IMR-90 (cell line): ENCODE results near the gene RFPL3. TPM values are rescaled to one million over a fixed set of nuclear protein-coding genes. Genes with fewer than 3 reads are reported as not detected.

Source experiments
- ATAC-seq: fragments of 200-7000 bp; cut with Tn5 transposase; 2 replicates; pipeline ENCODE4 v1.9.1; 2020; ENCODE audit warnings: low read depth, mild to moderate bottlenecking, moderate library complexity
- BruUV-seq: library from RNA; stranded (reverse); fragments of 400-500 nt; replicated peaks from 2 replicates; lab custom pipeline; 2021; lab: Mats Ljungman, UMichigan
- CTCF ChIA-PET: fragments of 300-600 bp; formaldehyde crosslinking; extraction: SDS; loops from one replicate; lab custom pipeline; 2021; ENCODE audit warnings: antibody characterized with exemption; lab: Yijun Ruan, JAX
- POLR2A ChIA-PET: fragments of 300-600 bp; sonication (Branson Sonifier 250); formaldehyde crosslinking; loops from one replicate; lab custom pipeline; 2022; ENCODE audit warnings: antibody characterized with exemption; ENCODE audit not compliant: unreplicated experiment; lab: Charles Lee
- DNase-seq: peaks from one replicate; pipeline ENCODE4 v3.0.0; 2013
- H2AFZ ChIP-seq: replicated peaks from 2 replicates; pipeline ENCODE3; 2013; ENCODE audit warnings: low read length, mild to moderate bottlenecking; ENCODE audit not compliant: poor library complexity
- H2AK5ac ChIP-seq: 2 replicates; pipeline ENCODE4 v1.6.1; 2013; ENCODE audit warnings: low read depth, low read length, inconsistent platforms
- H2AK9ac ChIP-seq: replicated peaks from 2 replicates; pipeline ENCODE3; 2013; ENCODE audit warnings: mild to moderate bottlenecking, low read depth, low read length, moderate library complexity; ENCODE audit not compliant: poor library complexity
- H2BK120ac ChIP-seq: 2 replicates; pipeline ENCODE4 v1.6.1; 2013; ENCODE audit warnings: low read depth, low read length, inconsistent platforms
- H2BK15ac ChIP-seq: 3 replicates; pipeline ENCODE4 v1.6.1; 2013; ENCODE audit warnings: low read depth, low read length, inconsistent platforms
- H2BK20ac ChIP-seq: 2 replicates; pipeline ENCODE4 v1.6.1; 2013; ENCODE audit warnings: low read depth, mild to moderate bottlenecking, inconsistent platforms, low read length, moderate library complexity
- H2BK5ac ChIP-seq: 2 replicates; pipeline ENCODE4 v1.6.1; 2013; ENCODE audit warnings: mild to moderate bottlenecking, low read depth, low read length, inconsistent platforms; ENCODE audit not compliant: poor library complexity, severe bottlenecking
- H3K14ac ChIP-seq: replicated peaks from 2 replicates; pipeline ENCODE4 v1.6.1; 2013; ENCODE audit warnings: low read depth, low read length, inconsistent platforms
- H3K18ac ChIP-seq: 2 replicates; pipeline ENCODE4 v1.6.1; 2013; ENCODE audit warnings: low read depth, low read length, control low read depth
- H3K23ac ChIP-seq: 2 replicates; pipeline ENCODE4 v1.6.1; 2013; ENCODE audit warnings: low read depth, low read length, inconsistent platforms
- H3K27ac ChIP-seq: 2 replicates; pipeline ENCODE4 v1.5.1; 2013; ENCODE audit warnings: mild to moderate bottlenecking, control low read depth, low read length; ENCODE audit not compliant: insufficient read depth
- H3K27me3 ChIP-seq: 2 replicates; pipeline ENCODE4 v1.6.1; 2013; ENCODE audit warnings: low read length; ENCODE audit not compliant: control insufficient read depth, insufficient read depth
- H3K36me3 ChIP-seq: 2 replicates; pipeline ENCODE4 v1.6.1; 2013; ENCODE audit warnings: low read length, mixed read lengths; ENCODE audit not compliant: control insufficient read depth, insufficient read depth
- H3K4ac ChIP-seq: 2 replicates; pipeline ENCODE4 v1.6.1; 2013; ENCODE audit warnings: low read depth, low read length, inconsistent platforms
- H3K4me1 ChIP-seq: 2 replicates; pipeline ENCODE4 v1.6.1; 2013; ENCODE audit warnings: low read length, mixed read lengths; ENCODE audit not compliant: control insufficient read depth, insufficient read depth
- H3K4me2 ChIP-seq: 2 replicates; pipeline ENCODE4 v1.6.1; 2013; ENCODE audit warnings: low read depth, mild to moderate bottlenecking, control low read depth, low read length, moderate library complexity
- H3K4me3 ChIP-seq: 2 replicates; pipeline ENCODE4 v1.5.1; 2013; ENCODE audit warnings: low read depth, mild to moderate bottlenecking, control low read depth, low read length, moderate library complexity; ENCODE audit not compliant: insufficient read depth
- H3K56ac ChIP-seq: 2 replicates; pipeline ENCODE4 v1.6.1; 2013; ENCODE audit warnings: low read length, inconsistent platforms; ENCODE audit not compliant: insufficient read depth; ENCODE audit errors: extremely low read depth
- H3K79me1 ChIP-seq, 2 experiments: 2 replicates each; pipeline ENCODE4 v1.6.1; 2013; ENCODE audit warnings: low read length in 2 of 2, inconsistent platforms in 1 of 2, low read depth in 1 of 2
- H3K9ac ChIP-seq: 2 replicates; pipeline ENCODE4 v1.6.1; 2013; ENCODE audit warnings: low read depth, low read length, control low read depth
- H3K9me1 ChIP-seq: 2 replicates; pipeline ENCODE4 v1.6.1; 2013; ENCODE audit warnings: low read length, inconsistent platforms; ENCODE audit not compliant: insufficient read depth
- H3K9me3 ChIP-seq: 2 replicates; pipeline ENCODE4 v1.6.1; 2013; ENCODE audit warnings: low read length; ENCODE audit not compliant: control insufficient read depth, insufficient read depth
- H4K20me1 ChIP-seq: 2 replicates; pipeline ENCODE4 v1.6.1; 2013; ENCODE audit warnings: low read length, inconsistent platforms; ENCODE audit not compliant: insufficient read depth
- H4K5ac ChIP-seq: 2 replicates; pipeline ENCODE4 v1.6.1; 2013; ENCODE audit warnings: mild to moderate bottlenecking, low read depth, low read length, control low read depth
- H4K8ac ChIP-seq, 2 experiments: 2 replicates each; pipeline ENCODE4 v1.6.1; 2013; ENCODE audit warnings: low read depth in 2 of 2, low read length in 2 of 2, control low read depth in 1 of 2, inconsistent platforms in 1 of 2
- H4K91ac ChIP-seq: 2 replicates; pipeline ENCODE4 v1.6.1; 2013; ENCODE audit warnings: low read depth, low read length, inconsistent platforms; ENCODE audit not compliant: insufficient read depth
- CHD1 ChIP-seq: IDR thresholded peaks from 2 replicates; pipeline ENCODE4 v1.6.1; 2012; ENCODE audit warnings: low read depth, low read length, improper control_type of control experiment
- ELK1 ChIP-seq: fragments of 150-350 bp; IDR thresholded peaks from 2 replicates; pipeline ENCODE4 v1.6.1; 2016; ENCODE audit warnings: low read depth, mild to moderate bottlenecking, low read length, moderate library complexity, borderline replicate concordance
- WGBS, 2 experiments: methylation state at CpG; one replicate each; pipeline versions ENCODE4 v1.1.5 to v1.1.7; 2013; ENCODE audit warnings: missing lambda C conversion rate in 2 of 2; ENCODE audit not compliant: insufficient read length in 1 of 2; ENCODE audit errors: extremely low coverage in 2 of 2; 5-methylcytosine and 5-hydroxymethylcytosine counted together
- dilution Hi-C: fragments of 300-500 bp; cut with HindIII; formaldehyde crosslinking; loops from one replicate; pipeline ENCODE4 v1.14.3; 2018; ENCODE audit warnings: low sequenced_read_pairs; ENCODE audit not compliant: unreplicated experiment
- in situ Hi-C: fragments of 300-500 bp; cut with MboI; formaldehyde crosslinking; loops from 3 replicates; pipeline ENCODE4 v1.14.3; 2019; ENCODE audit warnings: low sequenced_read_pairs, inconsistent platforms, mixed read lengths
- intact Hi-C: fragments of 100-400 bp; cut with micrococcal nuclease; formaldehyde crosslinking; loops from 2 replicates; pipeline ENCODE4 v1.10.0; 2022
- microRNA-seq, 2 experiments: library from miRNA; stranded (forward) in 1 of 2; unstranded in 1 of 2; fragments of 10-50 nt in 1 of 2; fragments of <30 nt in 1 of 2; gene quantifications in 1 of 2; microRNA quantifications in 1 of 2; one replicate each; pipeline versions ENCODE3 to v1.1.0; 2013 to 2020; ENCODE audit not compliant: insufficient read depth in 1 of 2, insufficient read length in 1 of 2, unreplicated experiment in 1 of 2
- polyA plus RNA-seq, 3 experiments: library from polyadenylated mRNA; depleted of rRNA; stranded (reverse); fragments of >200 nt; gene quantifications; 2 replicates each; pipeline ENCODE4 v1.2.3, GENCODE V29; 2012; ENCODE audit warnings: low replicate concordance in 1 of 3
- small RNA-seq, 5 experiments: library from RNA; depleted of rRNA; stranded (forward); fragments of <200 nt; gene quantifications; one replicate each; pipeline ENCODE3, GENCODE V24; 2012
- total RNA-seq: library from RNA; depleted of rRNA; stranded (reverse); fragments of >200 nt; gene quantifications from 2 replicates; pipeline ENCODE4 v1.2.3, GENCODE V29; 2012; rRNA removed

Gene RFPL3
- total and polyA plus RNA-seq, 2 of the 4 experiments (the other 2 are of a cell fraction), result not detected

- Histone ChIP-seq H2AK9ac (no peak overlapping the region), H2BK5ac (no peak overlapping the region), H2AFZ (no peak overlapping the region), H3K23ac (peak overlapping the region; percentile 40; the same call in 1 of the 2 replicates), H3K27ac (no peak overlapping the region), H3K4ac (no peak overlapping the region), H2BK120ac (no peak overlapping the region), H3K27me3 (no peaks in the 10 kb centered on the region; the same call in 1 of the 2 replicates), H3K9ac (no peak overlapping the region), H2BK15ac (no peak overlapping the region), H4K8ac (no peak overlapping the region), H3K9me3 (no peaks in the 10 kb centered on the region), H3K14ac (no peak overlapping the region), H3K79me1 (peaks cover 24 to 28% of the 10 kb centered on the region in 2 experiments), H2AK5ac (no peak overlapping the region), H3K4me3 (no peak overlapping the region), H4K91ac (no peak overlapping the region), H4K20me1 (peaks cover 12% of the 10 kb centered on the region; the same call in 1 of the 2 replicates), H3K4me1 (peaks cover 2% of the 10 kb centered on the region; the same call in 1 of the 2 replicates), H3K9me1 (0 out of 2 replicates have a peak, but pooled peaks cover 3% of the 10 kb centered on the region), H3K36me3 (peaks cover 9% of the 10 kb centered on the region), H3K18ac (no peak overlapping the region), H4K5ac (no peak overlapping the region), H2BK20ac (no peak overlapping the region), H3K4me2 (peak overlapping the region; percentile 99; the same call in 1 of the 2 replicates), H3K56ac (no peak overlapping the region)
- ATAC-seq (no peak), DNase-seq (no peak)
- BruUV-seq, result TSS peak; percentile 42
- dilution Hi-C loops, result no loop called here
- ChIA-PET POLR2A (no interaction called here), CTCF (interaction anchor here (0.6 kb wide), 1 partner anchor 20 kb away, joined by 7 read pairs; no protein-coding TSS in a partner anchor)
- in situ Hi-C loops, result loop anchor here (5.0 kb wide), 1 partner anchor 62 kb away; the partner anchor contains the start of gene FBXO7
- no peak for TF ChIP-seq ELK1
- TF ChIP-seq CHD1, result no peak
- intact Hi-C loops, result loop anchor here (5.0 to 10.0 kb wide), 2 partner anchors 394 to 577 kb away; partner anchors contain the start of gene TIMP3
- WGBS, 2 experiments, result no CpG with 5 or more reads among the region's 4 CpGs
Observed at GRCh38 chr22:32410459-32410858, 52.8 kb downstream of the RFPL3 start.

Small RNA genes within 50 kb of the gene (microRNA-seq; reads per million reads assigned to microRNA genes)
- gene AL021937.2 (ENCODE audit: insufficient read depth, insufficient read length) (not detected), gene IGLVIVOR22-2 (ENCODE audit: insufficient read depth, insufficient read length) (not detected), gene RF02171 (ENCODE audit: insufficient read depth, insufficient read length) (not detected), gene RF02172 (ENCODE audit: insufficient read depth, insufficient read length) (not detected)

Small RNA genes within 50 kb of the gene (small RNA-seq; reads per million reads assigned to genes)
- 0 reads per million in 5 experiments for gene AL021937.2
- 0 reads per million in 5 experiments for gene IGLVIVOR22-2
- 0 reads per million in 5 experiments for gene RF02171
- gene RF02172, result 0 reads per million in 5 experiments

Other genes with a start within 250 kb of the RFPL3 start
- not detected in 2 replicates for gene C22orf42, start 198.6 kb upstream of the RFPL3 start, total RNA-seq
- gene C22orf42, start 198.6 kb upstream of the RFPL3 start, polyA plus RNA-seq (2012; rRNA removed), result not detected in 2 replicates
- gene RFPL2, start 152.8 kb upstream of the RFPL3 start, total RNA-seq, result not detected in 2 replicates
- not detected in 2 replicates for gene RFPL2, start 152.8 kb upstream of the RFPL3 start, polyA plus RNA-seq (2012; rRNA removed)
- under 0.01 and 0.18 TPM in 2 replicates for gene SLC5A4, start 102.5 kb upstream of the RFPL3 start, total RNA-seq
- 0.10 TPM in 1 of 2 replicates, not detected in the other for gene SLC5A4, start 102.5 kb upstream of the RFPL3 start, polyA plus RNA-seq (2012; rRNA removed)
- gene RTCB, start 54.4 kb downstream of the RFPL3 start, total RNA-seq, result 213 and 240 TPM in 2 replicates
- gene RTCB, start 54.4 kb downstream of the RFPL3 start, polyA plus RNA-seq (2012; rRNA removed), result 110 and 115 TPM in 2 replicates
- not detected in 2 replicates for gene BPIFC, start 106.6 kb downstream of the RFPL3 start, total RNA-seq
- not detected in 2 replicates for gene BPIFC, start 106.6 kb downstream of the RFPL3 start, polyA plus RNA-seq (2012; rRNA removed)
- gene FBXO7, start 116.9 kb downstream of the RFPL3 start, total RNA-seq, result 61.4 and 71.5 TPM in 2 replicates
- gene FBXO7, start 116.9 kb downstream of the RFPL3 start, polyA plus RNA-seq (2012; rRNA removed), result 69.7 and 71.5 TPM in 2 replicates